CD14-positive monocyte (primary cell): Measurements from ENCODE around the gene TEN1. TPM values are rescaled to one million over a fixed set of nuclear protein-coding genes. Genes with fewer than 3 reads are reported as not detected.

Experiments
- DNase-seq, 3 donors: peaks; one replicate each; pipeline ENCODE4 v3.0.0-alpha.2; 2011 to 2022
- H2AFZ ChIP-seq: 2 replicates; pipeline ENCODE4 v1.6.0; 2012; ENCODE audit warnings: mild to moderate bottlenecking, low read depth, low read length, inconsistent platforms; ENCODE audit not compliant: insufficient read depth, poor library complexity, severe bottlenecking
- H3K27ac ChIP-seq, 2 donors: 1 replicate in 1 of 2; 2 replicates in 1 of 2; pipeline ENCODE4 v1.5.1; 2012 to 2013; ENCODE audit warnings: low read length in 2 of 2, control low read depth in 1 of 2, inconsistent platforms in 1 of 2, low read depth in 1 of 2, mild to moderate bottlenecking in 1 of 2
- H3K27me3 ChIP-seq, 2 donors: one replicate each; pipeline versions ENCODE4 v1.6.0 to v1.6.1; 2011 to 2013; ENCODE audit warnings: low read length in 2 of 2; ENCODE audit not compliant: control insufficient read depth in 2 of 2, insufficient read depth in 2 of 2
- H3K36me3 ChIP-seq, 2 donors: replicated peaks in 1 of 2; 1 replicate in 1 of 2; 2 replicates in 1 of 2; pipeline versions ENCODE4 v1.5.1 to v1.6.1; 2012 to 2013; ENCODE audit warnings: low read length in 2 of 2, control low read depth in 1 of 2, inconsistent platforms in 1 of 2, mild to moderate bottlenecking in 1 of 2; ENCODE audit not compliant: insufficient read depth in 2 of 2, control insufficient read depth in 1 of 2
- H3K4me1 ChIP-seq, 2 donors: 1 replicate in 1 of 2; 2 replicates in 1 of 2; pipeline versions ENCODE4 v1.5.1 to v1.6.1; 2012 to 2013; ENCODE audit warnings: low read length in 2 of 2, control low read depth in 1 of 2, inconsistent platforms in 1 of 2, mild to moderate bottlenecking in 1 of 2, moderate library complexity in 1 of 2; ENCODE audit not compliant: insufficient read depth in 2 of 2, control insufficient read depth in 1 of 2
- H3K4me2 ChIP-seq: replicated peaks from 2 replicates; pipeline ENCODE3; 2012; ENCODE audit warnings: low read length, moderate library complexity, mild to moderate bottlenecking; ENCODE audit not compliant: poor library complexity, severe bottlenecking; ENCODE audit errors: extremely low read depth
- H3K4me3 ChIP-seq, 3 experiments: fragments of 200-600 bp in 1 of 3; sonication (generic) in 1 of 3; replicated peaks in 1 of 3; 1 replicate in 2 of 3; 2 replicates in 1 of 3; pipeline ENCODE4 v1.5.1; 2011 to 2013; ENCODE audit warnings: low read length in 3 of 3, mild to moderate bottlenecking in 3 of 3, control low read depth in 2 of 3, low read depth in 2 of 3, inconsistent platforms in 1 of 3, moderate library complexity in 1 of 3
- H3K79me2 ChIP-seq: 2 replicates; pipeline ENCODE4 v1.6.0; 2012; ENCODE audit warnings: mild to moderate bottlenecking, control low read depth, inconsistent platforms, low read length, moderate library complexity; ENCODE audit not compliant: insufficient read depth
- H3K9ac ChIP-seq: 2 replicates; pipeline ENCODE4 v1.6.0; 2017; ENCODE audit warnings: low read length, mild to moderate bottlenecking; ENCODE audit not compliant: insufficient read depth, poor library complexity, severe bottlenecking
- H3K9me3 ChIP-seq, 2 donors: replicated peaks in 1 of 2; 1 replicate in 1 of 2; 2 replicates in 1 of 2; pipeline versions ENCODE4 v1.5.1 to v1.6.1; 2012 to 2013; ENCODE audit warnings: low read length in 2 of 2, control low read depth in 1 of 2; ENCODE audit not compliant: control insufficient read depth in 1 of 2, insufficient read depth in 1 of 2
- H4K20me1 ChIP-seq: 2 replicates; pipeline ENCODE4 v1.6.0; 2012; ENCODE audit warnings: mild to moderate bottlenecking, low read length, control low read depth, moderate library complexity; ENCODE audit not compliant: insufficient read depth
- H3K27ac Mint-ChIP-seq, 7 donors: one replicate each; pipeline ENCODE4 v1.8.0; 2020; ENCODE audit warnings: mild to moderate bottlenecking in 7 of 7, mixed read lengths in 7 of 7, moderate library complexity in 6 of 7, inconsistent platforms in 2 of 7
- H3K27me3 Mint-ChIP-seq, 3 donors: one replicate each; pipeline ENCODE4 v1.8.0; 2021 to 2022; ENCODE audit warnings: low read depth in 3 of 3, mild to moderate bottlenecking in 3 of 3, mixed read lengths in 3 of 3, moderate library complexity in 3 of 3, inconsistent platforms in 1 of 3
- H3K36me3 Mint-ChIP-seq, 2 donors: one replicate each; pipeline ENCODE4 v1.8.0; 2020; ENCODE audit warnings: mixed read lengths in 2 of 2, inconsistent platforms in 1 of 2, mild to moderate bottlenecking in 1 of 2
- H3K4me1 Mint-ChIP-seq: one replicate; pipeline ENCODE4 v1.8.0; 2020; ENCODE audit warnings: mild to moderate bottlenecking, mixed read lengths
- H3K4me3 Mint-ChIP-seq, 2 donors: one replicate each; pipeline ENCODE4 v1.8.0; 2020; ENCODE audit warnings: mild to moderate bottlenecking in 2 of 2, mixed read lengths in 2 of 2, moderate library complexity in 1 of 2
- H3K9me3 Mint-ChIP-seq, 7 donors: one replicate each; pipeline ENCODE4 v1.8.0; 2020 to 2022; ENCODE audit warnings: mixed read lengths in 7 of 7, mild to moderate bottlenecking in 6 of 7, moderate library complexity in 6 of 7, inconsistent platforms in 2 of 7
- WGBS: methylation state at CpG from one replicate; pipeline ENCODE4 v1.1.5; 2013; ENCODE audit warnings: missing lambda C conversion rate; ENCODE audit not compliant: insufficient coverage; 5-methylcytosine and 5-hydroxymethylcytosine counted together
- intact Hi-C, 2 donors: fragments of 100-400 bp; cut with micrococcal nuclease; formaldehyde crosslinking; loops; one replicate each; pipeline versions ENCODE4 v1.15.0 to v1.15.1; 2023
- polyA minus RNA-seq: library from RNA; depleted of rRNA, polyadenylated mRNA; stranded (reverse); fragments of >200 nt; gene quantifications from 2 replicates; pipeline ENCODE4 v1.2.3, GENCODE V29; 2012
- polyA plus RNA-seq, 3 donors: library from polyadenylated mRNA; depleted of rRNA in 1 of 3; unstranded in 2 of 3; stranded (reverse) in 1 of 3; fragments of 300-500 nt in 2 of 3; fragments of >200 nt in 1 of 3; fragmentation: Illumina TruSeq in 2 of 3; gene quantifications; 1 replicate in 2 of 3; 2 replicates in 1 of 3; pipeline ENCODE4 v1.2.3, GENCODE V29; 2012 to 2021
- total RNA-seq, 12 experiments: library from RNA in 1 of 12; stranded (reverse) in 1 of 12; fragments of 120-200 nt in 1 of 12; gene quantifications; one replicate each; pipeline ENCODE4 v1.2.4 and lab custom pipeline; 2013 to 2026; ENCODE audit warnings: mixed read lengths in 6 of 12, inconsistent platforms in 1 of 12
- TF ChIP-seq, protein P1 (sequence below): fragments of 200-600 bp; IDR thresholded peaks from one replicate; pipeline ENCODE4 v1.8.0; 2022; ENCODE audit warnings: antibody characterized with exemption, mild to moderate bottlenecking

Gene TEN1, protein sequence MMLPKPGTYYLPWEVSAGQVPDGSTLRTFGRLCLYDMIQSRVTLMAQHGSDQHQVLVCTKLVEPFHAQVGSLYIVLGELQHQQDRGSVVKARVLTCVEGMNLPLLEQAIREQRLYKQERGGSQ
- total RNA-seq (2013): 23.0 TPM
- polyA plus RNA-seq: 10 to 100 TPM; 22.4 to 37.2 (median 31.3) TPM
- polyA minus RNA-seq: 15.5 and 19.4 TPM in 2 replicates
- total RNA-seq (lab: John Stamatoyannopoulos, UW): 0 to 0.31 (median 0.16) reads per million in 11 experiments

DNA sequence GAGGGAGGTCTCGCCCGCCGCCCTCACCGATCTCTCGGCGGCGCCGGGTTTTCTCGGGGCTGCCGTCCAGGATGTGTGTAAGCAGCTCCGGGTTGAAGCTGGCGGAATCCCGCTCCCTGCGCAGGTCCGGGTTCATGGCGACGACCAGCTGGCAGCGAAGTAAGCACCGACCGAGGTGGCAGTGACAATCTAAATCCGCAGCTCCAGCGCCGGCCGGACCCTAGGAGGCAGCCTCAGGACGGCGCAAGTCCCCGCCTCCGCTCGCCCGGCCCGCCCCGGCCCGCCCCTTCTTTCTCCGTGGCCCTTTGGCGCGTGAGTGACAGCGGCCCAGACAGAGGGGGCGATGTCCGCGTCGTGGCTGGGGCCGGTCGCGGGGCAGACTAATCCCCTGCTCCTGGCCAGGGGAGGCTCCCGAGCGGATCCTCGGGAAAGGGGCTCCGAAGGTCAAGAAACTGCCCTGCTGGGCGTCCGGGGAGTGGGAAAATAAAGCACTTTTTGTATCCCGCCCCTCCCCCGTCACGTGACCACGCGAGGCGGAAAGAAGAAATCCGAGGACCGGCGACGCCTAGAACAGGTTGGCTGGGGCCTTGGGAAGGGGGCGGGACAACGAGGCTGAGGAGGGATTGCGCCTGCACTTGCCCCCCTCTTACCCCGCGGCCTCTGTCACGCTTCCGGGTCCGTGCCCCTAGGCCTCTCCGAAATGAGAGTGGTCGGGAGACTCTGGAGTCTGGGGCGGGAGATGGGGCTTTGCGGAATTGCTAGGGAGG lies at the start of gene TEN1, which contains the start of gene ACOX1:
TEN1 (plus strand) TSS at position 303 of the 767 bp plus-strand sequence. CDS start 6,953 bp downstream, outside the sequence.
ACOX1 (minus strand) TSS at position 229 of the 767 bp plus-strand sequence; CDS start at position 136, 93 bp downstream.
- TF ChIP-seq, protein P1, sequence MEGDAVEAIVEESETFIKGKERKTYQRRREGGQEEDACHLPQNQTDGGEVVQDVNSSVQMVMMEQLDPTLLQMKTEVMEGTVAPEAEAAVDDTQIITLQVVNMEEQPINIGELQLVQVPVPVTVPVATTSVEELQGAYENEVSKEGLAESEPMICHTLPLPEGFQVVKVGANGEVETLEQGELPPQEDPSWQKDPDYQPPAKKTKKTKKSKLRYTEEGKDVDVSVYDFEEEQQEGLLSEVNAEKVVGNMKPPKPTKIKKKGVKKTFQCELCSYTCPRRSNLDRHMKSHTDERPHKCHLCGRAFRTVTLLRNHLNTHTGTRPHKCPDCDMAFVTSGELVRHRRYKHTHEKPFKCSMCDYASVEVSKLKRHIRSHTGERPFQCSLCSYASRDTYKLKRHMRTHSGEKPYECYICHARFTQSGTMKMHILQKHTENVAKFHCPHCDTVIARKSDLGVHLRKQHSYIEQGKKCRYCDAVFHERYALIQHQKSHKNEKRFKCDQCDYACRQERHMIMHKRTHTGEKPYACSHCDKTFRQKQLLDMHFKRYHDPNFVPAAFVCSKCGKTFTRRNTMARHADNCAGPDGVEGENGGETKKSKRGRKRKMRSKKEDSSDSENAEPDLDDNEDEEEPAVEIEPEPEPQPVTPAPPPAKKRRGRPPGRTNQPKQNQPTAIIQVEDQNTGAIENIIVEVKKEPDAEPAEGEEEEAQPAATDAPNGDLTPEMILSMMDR: peak; percentile 50
- peaks cover 53% of the 10 kb centered on the region for H3K4me1 Mint-ChIP-seq

DNA sequence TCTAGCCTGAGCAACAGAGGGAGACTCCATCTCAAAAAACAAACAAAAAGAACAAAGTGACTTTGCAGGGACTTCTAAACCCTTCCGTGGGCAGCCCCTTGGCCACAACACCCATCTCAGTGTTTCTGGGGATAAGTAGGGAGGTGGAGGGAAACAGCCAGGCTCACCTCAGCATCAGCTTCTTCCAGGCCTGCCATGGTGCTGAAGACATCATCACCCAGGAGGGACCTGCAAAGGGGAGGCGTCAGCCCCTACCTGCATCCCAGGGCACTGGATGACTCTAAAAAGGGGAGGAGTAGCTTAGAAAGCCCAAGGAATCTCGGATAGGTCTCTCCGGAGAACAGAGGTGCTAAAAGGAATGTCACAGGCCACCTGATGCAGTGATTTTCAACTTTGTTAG lies 48.0 kb upstream of the TEN1 start:
- no peaks in the 10 kb centered on the region for H3K27me3 ChIP-seq
- no peak overlapping the region for H3K4me3 ChIP-seq
- TF ChIP-seq, protein P1: no peak
- Mint-ChIP-seq H3K9me3 (peaks cover 0 to 2% (median 0%) of the 10 kb centered on the region in 7 donors), H3K4me1 (peaks cover 8% of the 10 kb centered on the region), H3K27me3 (peaks cover 0 to 3% (median 2%) of the 10 kb centered on the region in 3 donors), H3K4me3 (no peak overlapping the region), H3K36me3 (no peaks in the 10 kb centered on the region), H3K27ac (no peak overlapping the region)
- no peaks in the 10 kb centered on the region for H3K9me3 ChIP-seq
- H3K4me1 ChIP-seq: peaks cover 0 to 8% of the 10 kb centered on the region in 2 donors
- 90% methylated on average over 2 of the region's 4 CpGs for WGBS
- H3K4me2 ChIP-seq: no peak overlapping the region
- no peak for DNase-seq
- no peak overlapping the region for H2AFZ ChIP-seq
- no peaks in the 10 kb centered on the region for H3K79me2 ChIP-seq
- H4K20me1 ChIP-seq: no peaks in the 10 kb centered on the region
- intact Hi-C loops: no loop called here
- H3K27ac ChIP-seq: no peak overlapping the region
- no peak overlapping the region for H3K9ac ChIP-seq
- H3K36me3 ChIP-seq: no peaks in the 10 kb centered on the region

More for the DNA sequence above, at the start of gene TEN1, which contains the start of gene ACOX1:
- H3K9ac ChIP-seq: peak within 1 kb of the TSS; percentile 97
- no peaks in the 10 kb centered on the region for H3K27me3 ChIP-seq
- peak within 1 kb of the TSS; percentile 64 to 100 (median 96) for H3K4me3 ChIP-seq
- Mint-ChIP-seq H3K27me3 (no peaks in the 10 kb centered on the region), H3K36me3 (peaks cover 20 to 34% of the 10 kb centered on the region in 2 donors), H3K27ac (peak within 1 kb of the TSS; percentile 98 to 100 (median 99)), H3K4me3 (peak within 1 kb of the TSS; percentile 93 to 99), H3K9me3 (no peaks in the 10 kb centered on the region)
- H2AFZ ChIP-seq: peak within 1 kb of the TSS; percentile 89
- H3K4me1 ChIP-seq: peaks cover 51 to 59% of the 10 kb centered on the region in 2 donors
- under 1% methylated on average over 62 of the region's 72 CpGs for WGBS
- peaks cover 66% of the 10 kb centered on the region for H3K79me2 ChIP-seq
- H3K9me3 ChIP-seq: no peaks in the 10 kb centered on the region
- peaks cover 6 to 10% of the 10 kb centered on the region in 2 donors for H3K36me3 ChIP-seq
- DNase-seq: peak; percentile 93 to 96 (median 94)
- peak within 1 kb of the TSS; percentile 94 to 100 for H3K27ac ChIP-seq
- H4K20me1 ChIP-seq: no peaks in the 10 kb centered on the region
- H3K4me2 ChIP-seq: peak within 1 kb of the TSS; percentile 81
- intact Hi-C loops: loop anchor here in 1 of 2 donors (10.0 kb wide), 1 partner anchor 194 kb away; the partner anchor contains the start of gene UNK
